Measurements from ENCODE around the gene ANGPTL8.

ANGPTL8 gene

GRCh38 chr19:11239377-11240000, at the start of gene ANGPTL8:
Gene ANGPTL8 (plus strand): TSS chr19:11239619. CDS start chr19:11239638, 19 bp downstream.
- no peak for DNase-seq

GRCh38 chr19:11190501-11190900, 48.9 kb upstream of the ANGPTL8 start:
- DNase-seq, result no peak

GRCh38 chr19:11191273-11191755, 48.1 kb upstream of the ANGPTL8 start:
- DNase-seq, result peak; percentile 46

GRCh38 chr19:11191934-11192333, 47.5 kb upstream of the ANGPTL8 start:
- no peak for DNase-seq

GRCh38 chr19:11192957-11193939, 46.2 kb upstream of the ANGPTL8 start:
- DNase-seq, result no peak

GRCh38 chr19:11194173-11194572, 45.2 kb upstream of the ANGPTL8 start:
- DNase-seq, result no peak

- no peak for DNase-seq
Observed at GRCh38 chr19:11194656-11195558, 44.5 kb upstream of the ANGPTL8 start.

GRCh38 chr19:11195681-11196080, 43.7 kb upstream of the ANGPTL8 start:
- DNase-seq, result no peak

- peak; percentile 30 for DNase-seq
Observed at GRCh38 chr19:11196406-11197287, 42.8 kb upstream of the ANGPTL8 start.

- DNase-seq, result peak; percentile 77
Observed at GRCh38 chr19:11197291-11198174, 41.9 kb upstream of the ANGPTL8 start, which contains the start of gene KANK2. Gene KANK2 (minus strand): TSS chr19:11197545. CDS start chr19:11194511, 3,034 bp downstream.

- DNase-seq, result no peak
Observed at GRCh38 chr19:11198175-11198534, 41.3 kb upstream of the ANGPTL8 start.

- no peak for DNase-seq
Observed at GRCh38 chr19:11198769-11199424, 40.5 kb upstream of the ANGPTL8 start.

GRCh38 chr19:11199517-11199916, 39.9 kb upstream of the ANGPTL8 start:
- DNase-seq, result no peak

- DNase-seq, result no peak
Observed at GRCh38 chr19:11200015-11200574, 39.3 kb upstream of the ANGPTL8 start.

- DNase-seq, result no peak
Observed at GRCh38 chr19:11200931-11201330, 38.5 kb upstream of the ANGPTL8 start.

GRCh38 chr19:11201791-11202190, 37.6 kb upstream of the ANGPTL8 start:
- DNase-seq, result no peak

GRCh38 chr19:11202488-11203193, 36.8 kb upstream of the ANGPTL8 start:
- DNase-seq, result no peak

- peak; percentile 87 for DNase-seq
Observed at GRCh38 chr19:11203194-11204075, 36.0 kb upstream of the ANGPTL8 start.
